ENCODE measurements around the gene SYCN. TPM values are rescaled to one million over a fixed set of nuclear protein-coding genes. Genes with fewer than 3 reads are reported as not detected.

The SYCN gene
- total RNA-seq, 2 experiments from 2014 or later, result not detected

- no peak for DNase-seq (ENCODE audit: low spot score)
- Histone ChIP-seq H3K4me3 (ENCODE audit: low read depth, low read length, poor library complexity, severe bottlenecking) (no peak overlapping the region), H2AFZ (ENCODE audit: low read length) (no peak overlapping the region), H3K4me2 (ENCODE audit: low read length) (no peak overlapping the region), H3K9me2 (ENCODE audit: insufficient read depth, low read length) (no peaks in the 10 kb centered on the region), H3K27ac (ENCODE audit: low read depth, low read length, poor library complexity, severe bottlenecking) (no peak overlapping the region), H3K79me2 (ENCODE audit: insufficient read depth, low read depth, low read length) (no peaks in the 10 kb centered on the region), H3K9me3 (ENCODE audit: low read length) (no peaks in the 10 kb centered on the region), H3K4me1 (ENCODE audit: insufficient read depth, low read length, poor library complexity, severe bottlenecking) (no peaks in the 10 kb centered on the region), H4K20me1 (ENCODE audit: insufficient read depth, low read length) (no peaks in the 10 kb centered on the region), H3K36me3 (ENCODE audit: insufficient read depth, low read length) (0 out of 2 replicates have a peak, but pooled peaks cover 4% of the 10 kb centered on the region)
- ChIA-PET CTCF (ENCODE audit: unreplicated experiment) (no interaction called here), POLR2A (interaction anchor here (0.7 kb wide), 1 partner anchor 380 kb away, joined by 3 read pairs; no protein-coding TSS in a partner anchor)
- intact Hi-C loops (cut with micrococcal nuclease; ENCODE audit: unreplicated experiment), result no loop called here
- no TSS peak for BruUV-seq (replicated peaks)
- TF ChIP-seq CTCF (conservative IDR thresholded peaks at IDR 0.05; ENCODE audit: low read length), result no peak
- no peak for TF ChIP-seq EZH2phosphoT487 (IDR thresholded peaks at IDR 0.05; ENCODE audit: borderline replicate concordance, low read depth, low read length)
Measured at GRCh38 chr19:39174142-39174541, 29.9 kb downstream of the SYCN start.

GRCh38 chr19:39173502-39173991, 30.5 kb downstream of the SYCN start:
- ChIA-PET CTCF (ENCODE audit: unreplicated experiment) (no interaction called here), POLR2A (no interaction called here)
- no peaks in the 10 kb centered on the region for H3K79me2 ChIP-seq (ENCODE audit: insufficient read depth, low read depth, low read length)
- no peaks in the 10 kb centered on the region for H4K20me1 ChIP-seq (ENCODE audit: insufficient read depth, low read length)
- H3K9me2 ChIP-seq (ENCODE audit: insufficient read depth, low read length), result no peaks in the 10 kb centered on the region
- no peak overlapping the region for H3K4me3 ChIP-seq (ENCODE audit: low read depth, low read length, poor library complexity, severe bottlenecking)
- H2AFZ ChIP-seq (ENCODE audit: low read length), result no peak overlapping the region
- H3K4me2 ChIP-seq (ENCODE audit: low read length), result no peak overlapping the region
- BruUV-seq (replicated peaks), result no TSS peak
- DNase-seq (ENCODE audit: low spot score), result no peak
- H3K9me3 ChIP-seq (ENCODE audit: low read length), result no peaks in the 10 kb centered on the region
- H3K27ac ChIP-seq (ENCODE audit: low read depth, low read length, poor library complexity, severe bottlenecking), result no peak overlapping the region
- intact Hi-C loops (cut with micrococcal nuclease; ENCODE audit: unreplicated experiment), result no loop called here
- no peaks in the 10 kb centered on the region for H3K4me1 ChIP-seq (ENCODE audit: insufficient read depth, low read length, poor library complexity, severe bottlenecking)
- TF ChIP-seq CTCF (conservative IDR thresholded peaks at IDR 0.05; ENCODE audit: low read length), result no peak
- TF ChIP-seq EZH2phosphoT487 (IDR thresholded peaks at IDR 0.05; ENCODE audit: borderline replicate concordance, low read depth, low read length), result no peak
- 0 out of 2 replicates have a peak, but pooled peaks cover 4% of the 10 kb centered on the region for H3K36me3 ChIP-seq (ENCODE audit: insufficient read depth, low read length)

- Histone ChIP-seq H3K4me1 (ENCODE audit: insufficient read depth, low read length, poor library complexity, severe bottlenecking) (no peaks in the 10 kb centered on the region), H3K36me3 (ENCODE audit: insufficient read depth, low read length) (0 out of 2 replicates have a peak, but pooled peaks cover 4% of the 10 kb centered on the region), H3K9me2 (ENCODE audit: insufficient read depth, low read length) (no peaks in the 10 kb centered on the region), H3K4me3 (ENCODE audit: low read depth, low read length, poor library complexity, severe bottlenecking) (no peak overlapping the region), H4K20me1 (ENCODE audit: insufficient read depth, low read length) (no peaks in the 10 kb centered on the region), H3K27ac (ENCODE audit: low read depth, low read length, poor library complexity, severe bottlenecking) (no peak overlapping the region), H3K4me2 (ENCODE audit: low read length) (no peak overlapping the region), H3K79me2 (ENCODE audit: insufficient read depth, low read depth, low read length) (no peaks in the 10 kb centered on the region), H2AFZ (ENCODE audit: low read length) (no peak overlapping the region), H3K9me3 (ENCODE audit: low read length) (no peaks in the 10 kb centered on the region)
- ChIA-PET POLR2A (no interaction called here), CTCF (ENCODE audit: unreplicated experiment) (no interaction called here)
- TF ChIP-seq EZH2phosphoT487 (IDR thresholded peaks at IDR 0.05; ENCODE audit: borderline replicate concordance, low read depth, low read length) (no peak), CTCF (conservative IDR thresholded peaks at IDR 0.05; ENCODE audit: low read length) (no peak)
- intact Hi-C loops (cut with micrococcal nuclease; ENCODE audit: unreplicated experiment), result no loop called here
- BruUV-seq (replicated peaks), result no TSS peak
- DNase-seq (ENCODE audit: low spot score), result no peak
Measured at GRCh38 chr19:39172700-39173501, 31.2 kb downstream of the SYCN start.

All from OCI-LY7 (cell line).